OCI-M1 (cell line): ENCODE measurements around the gene LPP.
A peak's percentile ranks its signal among the peaks of the same experiment; 100 is the strongest.

ENCODE experiments used
- DNase-seq: peaks from one replicate; lab custom pipeline; 2025; lab: John Stamatoyannopoulos, UW

Gene LPP

GRCh38 chr3:188169830-188170455 lies 16.0 kb downstream of the LPP start:
- DNase-seq, result no peak

GRCh38 chr3:188170461-188171459 lies 16.8 kb downstream of the LPP start:
- no peak for DNase-seq

- no peak for DNase-seq
Measured at GRCh38 chr3:188171682-188172467, 17.9 kb downstream of the LPP start.

- no peak for DNase-seq
Measured at GRCh38 chr3:188174317-188175044, 20.5 kb downstream of the LPP start.

- no peak for DNase-seq
Measured at GRCh38 chr3:188176476-188176875, 22.5 kb downstream of the LPP start.

GRCh38 chr3:188176884-188177283 lies 22.9 kb downstream of the LPP start:
- DNase-seq, result no peak

- DNase-seq, result no peak
Measured at GRCh38 chr3:188177721-188178120, 23.8 kb downstream of the LPP start.

GRCh38 chr3:188178293-188178936 lies 24.5 kb downstream of the LPP start:
- no peak for DNase-seq

- no peak for DNase-seq
Measured at GRCh38 chr3:188179006-188179966, 25.3 kb downstream of the LPP start.

- DNase-seq, result no peak
Measured at GRCh38 chr3:188180114-188180513, 26.2 kb downstream of the LPP start.

GRCh38 chr3:188183452-188183851 lies 29.5 kb downstream of the LPP start:
- DNase-seq, result no peak

GRCh38 chr3:188184160-188184559 lies 30.2 kb downstream of the LPP start:
- DNase-seq, result no peak

- no peak for DNase-seq
Measured at GRCh38 chr3:188184649-188185048, 30.7 kb downstream of the LPP start.

- no peak for DNase-seq
Measured at GRCh38 chr3:188185717-188186251, 31.8 kb downstream of the LPP start.

GRCh38 chr3:188187053-188187452 lies 33.1 kb downstream of the LPP start:
- no peak for DNase-seq

GRCh38 chr3:188188911-188189310 lies 35.0 kb downstream of the LPP start:
- DNase-seq, result no peak

- DNase-seq, result no peak
Measured at GRCh38 chr3:188191460-188191859, 37.5 kb downstream of the LPP start.

GRCh38 chr3:188192034-188192433 lies 38.1 kb downstream of the LPP start:
- no peak for DNase-seq

- peak; percentile 8 for DNase-seq
Measured at GRCh38 chr3:188194332-188194731, 40.4 kb downstream of the LPP start.
